SK-N-SH (cell line): ENCODE data around the gene GNA14. TPM values are rescaled to one million over a fixed set of nuclear protein-coding genes. Genes with fewer than 3 reads are reported as not detected.

Source experiments
- CTCF ChIA-PET: fragments of 300-600, 350-600 bp; formaldehyde crosslinking; extraction: SDS; loops from one replicate; lab custom pipeline; 2021; lab: Yijun Ruan, JAX
- POLR2A ChIA-PET: fragments of 350-600 bp; sonication (Branson Sonifier 250); formaldehyde crosslinking; extraction: SDS; loops from one replicate; lab custom pipeline; 2020; ENCODE audit warnings: antibody characterized with exemption, inconsistent platforms; lab: Yijun Ruan, JAX
- DNase-seq: peaks from one replicate; pipeline ENCODE4 v3.0.0; 2012
- H2AFZ ChIP-seq: fragments of 200-600 bp; sonication (generic); 2 replicates; pipeline ENCODE4 v1.8.1; 2016; ENCODE audit warnings: antibody characterized with exemption, mild to moderate bottlenecking, low read depth
- H3F3A ChIP-seq: fragments of 200-600 bp; sonication (generic); replicated peaks from 2 replicates; pipeline ENCODE3; 2016; ENCODE audit warnings: antibody characterized with exemption, mild to moderate bottlenecking; ENCODE audit not compliant: insufficient read depth
- H3K27ac ChIP-seq, 2 experiments: fragments of 200-500 bp in 1 of 2; fragments of 200-600 bp in 1 of 2; sonication (Bioruptor generic) in 1 of 2; sonication (generic), shearing (Covaris generic) in 1 of 2; 2 replicates each; pipeline versions ENCODE4 v1.5.1 to v1.6.1; 2014 to 2016; ENCODE audit warnings: low read depth in 2 of 2, inconsistent platforms in 1 of 2, low read length in 1 of 2, mild to moderate bottlenecking in 1 of 2, mixed read lengths in 1 of 2
- H3K27me3 ChIP-seq: fragments of 200-600 bp; sonication (generic), shearing (Covaris generic); 2 replicates; pipeline ENCODE4 v1.6.1; 2016; ENCODE audit warnings: mixed run types; ENCODE audit not compliant: insufficient read depth
- H3K36me3 ChIP-seq, 2 experiments: fragments of 200-500 bp in 1 of 2; fragments of 200-600 bp in 1 of 2; sonication (Bioruptor generic) in 1 of 2; sonication (generic) in 1 of 2; replicated peaks in 1 of 2; 2 replicates each; pipeline versions ENCODE3 to v1.5.1; 2014 to 2016; ENCODE audit warnings: low read length in 1 of 2, mild to moderate bottlenecking in 1 of 2; ENCODE audit not compliant: insufficient read depth in 2 of 2, control insufficient read depth in 1 of 2
- H3K4me1 ChIP-seq, 2 experiments: fragments of 200-500 bp in 1 of 2; fragments of 200-600 bp in 1 of 2; sonication (Bioruptor generic) in 1 of 2; sonication (generic), shearing (Covaris generic) in 1 of 2; 2 replicates each; pipeline versions ENCODE4 v1.5.1 to v1.6.1; 2014 to 2016; ENCODE audit warnings: low read depth in 1 of 2, low read length in 1 of 2, mixed run types in 1 of 2; ENCODE audit not compliant: insufficient read depth in 2 of 2, control insufficient read depth in 1 of 2
- H3K4me2 ChIP-seq: fragments of 200-600 bp; sonication (generic), shearing (Covaris generic); 2 replicates; pipeline ENCODE4 v1.6.1; 2017; ENCODE audit warnings: mixed run types
- H3K4me3 ChIP-seq, 2 experiments: fragments of 200-500 bp in 1 of 2; fragments of 200-600 bp in 1 of 2; sonication (Bioruptor generic) in 1 of 2; sonication (generic), shearing (Covaris generic) in 1 of 2; 2 replicates each; pipeline versions ENCODE4 v1.5.1 to v1.8.1; 2014 to 2016; ENCODE audit warnings: low read depth in 2 of 2, inconsistent platforms in 1 of 2, low read length in 1 of 2, mild to moderate bottlenecking in 1 of 2, mixed read lengths in 1 of 2, moderate library complexity in 1 of 2
- H3K79me2 ChIP-seq: fragments of 200-600 bp; sonication (generic); 2 replicates; pipeline ENCODE4 v1.8.1; 2017; ENCODE audit warnings: mild to moderate bottlenecking; ENCODE audit not compliant: insufficient read depth
- H3K9ac ChIP-seq: fragments of 200-600 bp; sonication (generic); 2 replicates; pipeline ENCODE4 v1.6.1; 2017; ENCODE audit warnings: mixed run types
- H3K9me2 ChIP-seq: fragments of 200-600 bp; sonication (generic); 2 replicates; pipeline ENCODE4 v1.6.1; 2017; ENCODE audit warnings: mixed run types
- H3K9me3 ChIP-seq: fragments of 200-600 bp; sonication (generic); 2 replicates; pipeline ENCODE4 v1.6.1; 2017; ENCODE audit warnings: mixed run types, mild to moderate bottlenecking, moderate library complexity
- H4K20me1 ChIP-seq: fragments of 200-600 bp; sonication (generic); 2 replicates; pipeline ENCODE4 v1.6.1; 2017; ENCODE audit warnings: mild to moderate bottlenecking, mixed run types; ENCODE audit not compliant: insufficient read depth
- FOXM1 ChIP-seq: IDR thresholded peaks from 2 replicates; pipeline ENCODE4 v1.4.0; 2012; ENCODE audit warnings: low read depth, mild to moderate bottlenecking
- IRF3 ChIP-seq: fragments of 150-350 bp; IDR thresholded peaks from 2 replicates; pipeline ENCODE4 v1.6.1; 2016; ENCODE audit warnings: mild to moderate bottlenecking, low read depth, low read length
- MAX ChIP-seq: IDR thresholded peaks from 2 replicates; pipeline ENCODE4 v1.4.0; 2012; ENCODE audit warnings: low read depth
- RAD21 ChIP-seq: IDR thresholded peaks from 2 replicates; pipeline ENCODE4 v1.6.1; 2012; ENCODE audit warnings: mild to moderate bottlenecking, low read length
- RCOR1 ChIP-seq: fragments of 150-350 bp; IDR thresholded peaks from 2 replicates; pipeline ENCODE4 v1.6.1; 2017; ENCODE audit warnings: antibody characterized with exemption, low read length
- REST ChIP-seq: IDR thresholded peaks from 2 replicates; pipeline ENCODE4 v1.6.1; 2012; ENCODE audit warnings: mild to moderate bottlenecking, low read depth, low read length, moderate library complexity
- RFX5 ChIP-seq: IDR thresholded peaks from 2 replicates; pipeline ENCODE4 v1.6.1; 2012; ENCODE audit warnings: mild to moderate bottlenecking, improper control_type of control experiment, low read length
- SIN3A ChIP-seq: IDR thresholded peaks from 2 replicates; pipeline ENCODE4 v1.6.1; 2012; ENCODE audit warnings: low read depth, mild to moderate bottlenecking, low read length, moderate library complexity, borderline replicate concordance
- TCF12 ChIP-seq: IDR thresholded peaks from 2 replicates; pipeline ENCODE4 v1.4.0; 2012
- TEAD4 ChIP-seq: IDR thresholded peaks from 2 replicates; pipeline ENCODE4 v1.4.0; 2012; ENCODE audit warnings: mild to moderate bottlenecking, borderline replicate concordance; ENCODE audit not compliant: insufficient read depth
- WGBS: methylation state at CpG from one replicate; pipeline ENCODE4 v1.1.6; 2017; ENCODE audit warnings: low lambda C conversion rate; 5-methylcytosine and 5-hydroxymethylcytosine counted together
- polyA plus RNA-seq, 3 experiments: library from polyadenylated mRNA; depleted of rRNA; stranded (reverse); fragments of >200 nt; gene quantifications; 2 replicates each; pipeline ENCODE4 v1.2.3, GENCODE V29; 2012

GNA14 gene
- polyA plus RNA-seq, 1 of the 3 experiments (the other 2 are of a cell fraction), result 0.15 TPM

- TF ChIP-seq RAD21 (no peak), REST (no peak), MAX (no peak), TCF12 (no peak), SIN3A (no peak), FOXM1 (no peak), RFX5 (no peak), RCOR1 (no peak)
- no peak overlapping the region for H3K4me2 ChIP-seq
- H2AFZ ChIP-seq, result no peak overlapping the region
- no peaks in the 10 kb centered on the region; a peak in 1 of 4 replicates for H3K4me1 ChIP-seq
- peak overlapping the region in 1 of 2 experiments; percentile 12; a peak in 1 of 4 replicates for H3K27ac ChIP-seq
- no peak overlapping the region for H3K4me3 ChIP-seq
- POLR2A ChIA-PET, result no interaction called here
- 60% methylated on average over 1 of the region's 1 CpG for WGBS
- H3K9me3 ChIP-seq, result no peaks in the 10 kb centered on the region
- no peaks in the 10 kb centered on the region for H3F3A ChIP-seq
- no peak overlapping the region for H3K9ac ChIP-seq
- no peaks in the 10 kb centered on the region for H3K36me3 ChIP-seq
- CTCF ChIA-PET, result interaction anchor here (1.4 kb wide), 1 partner anchor 105 kb away, joined by 7 read pairs; no protein-coding TSS in a partner anchor
- no peaks in the 10 kb centered on the region for H3K9me2 ChIP-seq
- H3K79me2 ChIP-seq, result no peaks in the 10 kb centered on the region
- H4K20me1 ChIP-seq, result no peaks in the 10 kb centered on the region
- H3K27me3 ChIP-seq, result no peaks in the 10 kb centered on the region
- peak; percentile 17 for DNase-seq
Measured at GRCh38 chr9:77563174-77563573, 84.9 kb downstream of the GNA14 start.

GRCh38 chr9:77562019-77562748 lies 85.9 kb downstream of the GNA14 start:
- Histone ChIP-seq H3K79me2 (no peaks in the 10 kb centered on the region), H3K27ac (no peak overlapping the region), H3K36me3 (no peaks in the 10 kb centered on the region), H3K4me1 (no peaks in the 10 kb centered on the region; a peak in 1 of 4 replicates), H2AFZ (no peak overlapping the region), H4K20me1 (no peaks in the 10 kb centered on the region), H3F3A (no peaks in the 10 kb centered on the region), H3K27me3 (no peaks in the 10 kb centered on the region), H3K9me2 (no peaks in the 10 kb centered on the region), H3K9ac (no peak overlapping the region), H3K4me2 (no peak overlapping the region), H3K4me3 (no peak overlapping the region), H3K9me3 (no peaks in the 10 kb centered on the region)
- WGBS, result 71% methylated on average over 6 of the region's 6 CpGs
- DNase-seq, result no peak
- POLR2A ChIA-PET, result no interaction called here
- CTCF ChIA-PET, result no interaction called here
- no peak for TF ChIP-seq IRF3
- no peak for TF ChIP-seq TEAD4
- no peak for TF ChIP-seq SIN3A
